Mesenteric fat pad (tissue), 1 donor: ENCODE measurements around the gene ESR1. TPM values are rescaled to one million over a fixed set of nuclear protein-coding genes. Genes with fewer than 3 reads are reported as not detected.
"Not testable (repeated sequence)": the region's sequence is repeated elsewhere in the genome, so short reads cannot be mapped to it uniquely, and the experiment has no call there.

Experiments used
- DNase-seq: peaks from one replicate; pipeline ENCODE4 v3.0.0-alpha.2; 2020; ENCODE audit warnings: low spot score
- total RNA-seq: library from RNA; stranded (reverse); fragmentation: NEBNext Ultra II Directional; extraction: Animal tissue kit (Norgen Biotek cat#: 25700); gene quantifications from one replicate; pipeline ENCODE4 v1.2.1, GENCODE V29; 2021
- donor health status: DM: yes; HTN: yes; CAD: no.

The ESR1 gene
- total RNA-seq, 1 donor from 2014 or later = 6.3 TPM

DNA sequence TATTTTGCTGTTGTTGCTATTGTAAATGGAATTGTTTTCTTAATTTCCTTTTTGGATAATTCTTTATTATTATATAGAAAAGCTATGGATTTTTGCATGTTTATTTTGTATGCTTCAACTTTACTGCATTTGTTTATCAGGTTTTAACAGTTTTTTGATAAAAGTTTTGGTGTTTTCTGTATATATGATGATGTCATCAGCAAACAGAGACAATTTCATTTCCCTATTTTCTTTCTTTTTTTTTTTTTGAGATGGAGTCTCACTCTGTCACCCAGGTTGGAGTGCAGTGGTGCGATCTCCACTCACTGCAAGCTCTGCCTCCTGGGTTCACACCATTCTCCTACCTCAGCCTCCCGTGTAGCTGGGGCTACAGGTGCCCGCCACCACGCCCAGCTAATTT is 156.9 kb downstream of the ESR1 start:
- not testable (repeated sequence) for DNase-seq

DNA sequence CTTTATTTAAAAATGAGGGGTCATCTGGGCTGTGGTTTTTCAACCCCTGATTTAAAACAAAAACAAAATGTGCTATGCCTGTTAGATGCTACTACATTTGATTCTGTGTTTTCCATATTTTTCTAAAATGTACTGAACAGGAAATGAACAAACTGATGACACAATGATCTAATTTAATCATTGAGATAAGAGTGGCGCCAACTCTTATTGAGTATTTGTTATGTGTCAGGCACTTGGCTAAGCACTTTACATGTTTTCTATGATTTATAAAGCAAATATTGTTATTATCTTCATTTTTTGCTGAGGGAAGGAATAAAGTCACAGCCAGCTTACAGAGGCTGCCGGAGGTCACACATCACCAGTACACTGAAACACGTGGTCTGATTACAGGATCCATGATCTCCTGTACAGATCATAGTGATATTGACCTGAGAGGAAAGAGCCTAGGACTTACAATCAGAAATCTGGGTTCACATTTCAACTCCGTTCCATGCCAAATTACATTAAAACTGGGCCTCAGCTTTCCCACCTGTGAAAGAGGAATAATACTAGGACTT is 166.7 kb downstream of the ESR1 start:
- no peak for DNase-seq

GRCh38 chr6:151975795-151976194 is 168.3 kb downstream of the ESR1 start:
- DNase-seq = no peak

DNA sequence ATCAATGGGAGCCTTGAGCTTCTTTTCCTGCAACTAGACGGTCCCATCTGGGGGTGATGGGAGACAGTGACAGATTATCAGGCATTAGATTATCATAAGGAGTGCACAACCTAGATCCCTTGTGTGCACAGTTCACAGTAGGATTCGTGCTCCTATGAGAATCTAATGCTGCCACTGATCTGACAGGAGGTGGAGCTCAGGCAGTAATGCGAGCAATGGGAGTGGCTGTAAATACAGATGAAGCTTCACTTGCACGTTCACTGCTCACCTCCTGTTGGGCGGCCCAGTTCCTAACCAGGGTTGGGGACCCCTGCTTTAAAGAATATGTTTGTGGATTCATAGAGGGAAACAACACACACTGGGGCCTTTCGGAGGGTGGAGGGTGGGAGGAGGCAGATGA is 180.7 kb downstream of the ESR1 start:
- DNase-seq = not testable (repeated sequence)

GRCh38 chr6:151992091-151992490 is 184.6 kb downstream of the ESR1 start:
- DNase-seq = no peak

- no peak for DNase-seq
These were observed 185.9 kb downstream of the ESR1 start for GRCh38 chr6:151993364-151993763.

DNA sequence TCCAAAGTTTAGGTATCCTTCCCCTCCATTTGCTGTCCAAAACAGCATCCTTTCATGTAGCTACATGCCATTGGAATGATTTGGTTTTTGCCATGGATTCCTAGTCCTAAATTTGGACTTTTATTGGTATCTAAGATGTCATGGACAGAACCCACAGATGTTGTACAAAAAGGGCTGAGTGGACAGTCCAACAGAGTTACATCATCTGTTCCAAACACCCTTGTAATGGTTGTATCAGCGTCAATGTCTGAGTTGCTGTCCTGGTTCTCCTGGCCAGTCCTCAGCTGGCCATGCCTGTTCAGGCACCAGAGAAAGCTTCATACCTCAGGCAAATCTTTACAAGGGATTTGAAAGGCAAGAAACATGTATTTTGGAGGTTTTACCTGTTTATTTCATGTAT is 191.3 kb downstream of the ESR1 start:
- no peak for DNase-seq

DNA sequence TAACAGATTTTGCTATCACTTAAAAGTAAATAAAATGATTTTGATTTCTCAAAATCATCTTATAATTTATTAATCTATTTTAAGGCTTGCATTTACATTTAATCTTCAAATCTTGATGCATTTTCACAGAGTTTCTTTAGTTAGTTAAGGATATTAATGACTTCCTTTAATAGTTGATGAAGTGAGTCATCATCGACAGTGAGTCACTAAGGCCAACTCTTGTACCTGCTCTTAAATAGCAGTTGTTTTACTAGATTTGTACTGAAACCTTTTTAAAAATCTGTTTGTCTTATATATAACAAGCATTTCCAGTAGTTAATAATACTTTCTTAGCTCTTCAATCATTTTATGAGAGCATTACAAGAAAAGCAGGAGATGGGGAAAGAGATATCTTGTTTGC is 191.7 kb downstream of the ESR1 start:
- DNase-seq = no peak

DNA sequence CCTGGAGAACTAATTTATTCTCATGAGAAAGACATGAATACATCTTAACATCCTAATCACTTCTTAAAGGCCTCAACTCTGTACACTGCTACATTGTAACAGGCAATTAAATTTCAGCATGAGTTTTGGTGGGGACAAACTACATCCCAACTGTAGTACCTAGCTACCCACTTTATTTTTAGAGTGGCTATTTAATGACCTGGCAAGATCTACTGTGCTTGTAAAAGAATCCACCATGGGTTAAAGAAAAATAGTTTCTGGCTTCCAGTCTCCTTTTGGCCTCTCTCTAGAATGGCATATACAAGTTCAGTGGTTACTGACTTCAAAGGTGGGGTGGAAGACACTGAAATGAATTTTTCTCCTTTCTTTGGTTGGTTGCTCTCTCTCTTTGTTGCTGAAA is 193.9 kb downstream of the ESR1 start:
- DNase-seq = no peak

GRCh38 chr6:152002306-152002705 is 194.8 kb downstream of the ESR1 start:
- DNase-seq = no peak

DNA sequence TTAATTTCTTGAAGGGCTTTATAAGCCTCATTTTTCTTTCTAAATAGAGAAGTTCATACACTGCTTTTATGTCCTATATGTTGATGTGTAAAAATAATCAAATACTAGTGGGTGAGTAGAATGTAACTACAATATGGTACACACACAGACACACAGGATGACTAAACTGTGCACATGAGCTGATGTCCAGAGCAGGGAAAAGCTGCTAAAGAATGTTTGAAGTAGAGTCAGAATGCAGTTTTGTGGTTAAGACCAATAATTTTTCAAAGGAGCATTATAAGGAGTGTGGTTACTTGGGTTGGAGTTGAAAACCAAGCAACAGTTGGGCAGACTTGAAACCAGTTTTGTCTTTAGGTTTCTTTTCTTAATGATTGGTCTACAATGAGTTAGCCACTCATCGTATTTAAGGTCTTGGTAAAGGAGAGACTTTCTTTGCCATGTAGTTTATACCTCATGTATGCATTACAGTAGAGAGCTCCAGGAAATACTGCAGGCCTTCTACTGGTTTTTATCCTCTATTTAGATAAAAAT is 196.6 kb downstream of the ESR1 start:
- DNase-seq = no peak

DNA sequence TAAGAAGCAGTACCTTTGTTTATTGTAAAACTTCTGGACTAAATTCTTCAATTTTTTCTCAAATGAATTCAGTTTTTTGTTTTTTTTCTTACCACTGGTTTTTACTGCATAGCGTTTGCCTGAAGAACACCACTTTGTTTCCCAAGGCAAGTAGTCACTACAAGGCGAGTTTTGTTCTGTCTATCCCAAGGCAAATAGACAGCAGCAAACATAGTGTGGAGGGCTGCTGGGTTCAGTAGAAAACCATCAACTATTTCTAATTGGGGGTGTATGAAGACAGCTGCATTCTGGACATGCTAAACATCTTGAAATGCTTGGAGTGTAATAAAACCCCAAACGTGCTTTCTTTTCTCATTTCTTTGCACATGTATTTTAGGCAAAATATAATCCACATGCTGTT is 197.4 kb downstream of the ESR1 start:
- DNase-seq = no peak

- DNase-seq = no peak
These were observed 201.3 kb downstream of the ESR1 start for GRCh38 chr6:152008779-152009178.

GRCh38 chr6:152012227-152012626 is 204.7 kb downstream of the ESR1 start:
- DNase-seq = no peak

DNA sequence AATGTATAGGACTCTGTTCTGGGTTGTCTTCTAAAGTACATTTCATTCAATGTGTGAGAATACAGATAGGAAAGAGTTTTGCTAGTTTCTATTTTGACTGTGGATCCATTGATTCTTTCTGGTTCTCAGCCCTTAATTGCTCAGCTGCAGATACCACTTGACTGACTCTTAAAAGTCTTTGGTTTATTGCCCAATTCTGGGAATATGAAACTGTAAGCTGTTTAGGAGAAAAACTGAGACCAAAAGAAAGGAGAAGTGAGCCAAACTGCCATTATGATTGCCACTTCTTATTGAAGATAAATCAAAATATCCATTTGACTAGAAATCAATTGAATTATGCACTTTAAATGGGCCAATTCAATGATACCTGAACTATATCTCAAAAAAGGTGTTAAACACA is 211.4 kb downstream of the ESR1 start:
- no peak for DNase-seq

DNA sequence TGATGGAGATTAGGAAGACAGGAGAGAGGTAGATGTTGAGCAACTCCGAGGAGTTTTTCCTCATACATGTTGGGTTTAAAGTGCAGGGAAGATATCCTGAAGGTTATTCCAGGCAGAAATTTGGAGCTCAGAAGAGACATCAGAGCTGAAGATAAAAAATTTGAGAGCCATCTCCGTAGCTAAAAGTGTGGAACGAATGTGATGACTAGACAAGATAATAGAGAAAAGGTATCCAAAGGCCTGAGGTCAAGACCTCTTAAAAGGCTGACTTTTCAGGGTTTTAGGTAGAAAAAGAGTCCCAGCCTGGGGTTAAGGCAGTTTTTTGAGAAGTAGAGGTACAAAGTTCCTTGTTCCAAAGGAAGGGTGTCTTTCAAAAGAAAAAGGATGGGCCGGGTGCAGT is 214.8 kb downstream of the ESR1 start:
- DNase-seq = no peak

DNA sequence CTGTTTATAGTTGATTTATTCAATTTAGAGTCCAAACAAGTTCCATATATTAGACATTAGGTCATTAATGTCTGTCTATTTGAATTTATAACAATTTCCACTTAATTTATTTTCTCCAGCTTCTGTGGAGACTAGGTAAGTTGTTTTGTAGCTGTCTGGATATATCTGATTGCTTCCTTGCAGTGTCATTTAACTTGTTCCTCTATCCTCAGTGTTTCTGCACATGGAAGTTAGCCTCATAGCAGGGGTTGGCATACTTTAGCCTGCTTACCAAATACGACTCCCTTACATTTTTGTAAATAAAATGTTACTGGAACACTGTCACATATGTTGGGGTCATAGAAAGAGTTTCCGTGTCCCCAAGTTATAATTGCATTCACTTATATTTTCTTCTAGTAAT is 216.1 kb downstream of the ESR1 start:
- no peak for DNase-seq

GRCh38 chr6:152026291-152026690 is 218.8 kb downstream of the ESR1 start:
- DNase-seq = no peak

DNA sequence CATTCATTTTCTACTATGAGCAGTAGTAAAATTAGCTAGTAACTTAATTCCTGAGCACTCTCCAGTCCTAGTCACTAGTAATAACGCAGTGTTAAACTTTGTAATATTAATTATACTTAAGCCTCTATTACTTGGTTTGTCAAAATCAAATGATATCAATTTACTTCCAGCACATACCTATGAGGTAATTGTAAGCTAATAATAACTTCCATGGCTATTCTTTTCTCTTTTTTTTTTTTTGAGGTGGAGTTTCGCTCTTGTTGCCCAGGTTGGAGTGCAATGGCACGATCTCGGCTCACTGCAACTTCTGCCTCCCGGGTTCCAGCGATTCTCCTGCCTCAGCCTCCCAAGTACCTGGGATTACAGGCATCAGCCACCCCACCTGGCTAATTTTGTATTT is 219.3 kb downstream of the ESR1 start:
- not testable (repeated sequence) for DNase-seq

- not testable (repeated sequence) for DNase-seq
These were observed 226.3 kb downstream of the ESR1 start for GRCh38 chr6:152033765-152034164.

GRCh38 chr6:152034631-152035030 is 227.1 kb downstream of the ESR1 start:
- DNase-seq = no peak

- no peak for DNase-seq
These were observed 238.6 kb downstream of the ESR1 start for GRCh38 chr6:152046118-152046517.

GRCh38 chr6:152048921-152049320 is 241.4 kb downstream of the ESR1 start:
- no peak for DNase-seq

DNA sequence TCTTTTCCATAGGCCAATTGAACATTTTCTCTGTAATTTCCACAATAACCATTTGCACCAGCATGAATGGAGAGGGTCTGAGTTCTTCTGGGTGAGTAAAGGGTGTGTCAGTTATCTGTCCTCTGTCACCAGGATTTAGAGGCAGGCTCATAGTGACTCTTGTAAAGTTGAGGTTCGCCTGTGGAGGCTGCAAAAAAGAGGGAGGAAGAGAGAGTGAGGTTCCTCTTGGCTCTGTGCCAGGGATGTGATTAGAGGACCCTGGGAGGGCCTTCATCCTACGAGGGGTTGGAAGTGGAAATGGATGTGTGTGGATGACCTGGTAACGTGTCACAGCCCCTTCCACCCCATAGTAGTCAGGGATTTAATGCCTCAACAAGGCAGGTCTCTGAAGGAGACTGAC is 242.0 kb downstream of the ESR1 start:
- DNase-seq = no peak
